ENCODE results near the gene C1orf159. TPM values are rescaled to one million over a fixed set of nuclear protein-coding genes. Genes with fewer than 3 reads are reported as not detected.

The C1orf159 gene
- total and polyA plus RNA-seq, 2 donors from 2014 or later, result 8.6 to 14.8 TPM

DNA sequence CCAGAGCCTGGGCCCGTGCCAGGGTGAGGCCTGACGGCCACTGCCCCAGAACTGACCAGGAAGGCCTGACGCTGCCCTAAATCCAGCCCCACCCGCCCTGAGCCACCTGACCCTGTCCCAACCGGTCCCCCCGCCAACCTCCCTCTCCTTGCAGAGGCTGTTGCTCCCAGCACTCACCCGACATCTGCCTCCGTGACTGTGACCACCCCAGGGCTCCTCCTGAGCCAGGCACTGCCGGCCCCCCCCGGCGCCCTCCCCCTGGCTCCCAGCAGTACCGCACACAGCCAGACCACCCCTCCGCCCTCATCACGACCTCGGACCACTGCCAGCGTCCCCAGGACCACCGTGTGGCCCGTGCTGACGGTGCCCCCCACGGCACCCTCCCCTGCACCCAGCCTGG lies 69.6 kb downstream of the C1orf159 start:
- DNase-seq (no peak), FAIRE-seq (no peak)
- Histone ChIP-seq H3K27me3 (ENCODE audit: control insufficient read depth, insufficient read depth, low read length) (no peaks in the 10 kb centered on the region), H3K4me3 (ENCODE audit: low read length in 3 of 3) (no peak overlapping the region), H3K27ac (ENCODE audit: low read depth in 2 of 2, low read length in 2 of 2) (no peak overlapping the region), H3K36me3 (ENCODE audit: control insufficient read depth in 2 of 3, insufficient read depth in 3 of 3, low read length in 3 of 3) (peaks cover 0 to 5% (median 4%) of the 10 kb centered on the region in 3 donors), H3K4me1 (ENCODE audit: control insufficient read depth in 2 of 3, insufficient read depth in 2 of 3, low read depth in 1 of 3, low read length in 3 of 3) (no peaks in the 10 kb centered on the region), H3K9ac (ENCODE audit: low read length in 3 of 3) (no peak overlapping the region), H3K9me3 (ENCODE audit: control insufficient read depth in 2 of 3, insufficient read depth in 1 of 3, low read length in 3 of 3) (no peaks in the 10 kb centered on the region)
- TF ChIP-seq, protein P1, sequence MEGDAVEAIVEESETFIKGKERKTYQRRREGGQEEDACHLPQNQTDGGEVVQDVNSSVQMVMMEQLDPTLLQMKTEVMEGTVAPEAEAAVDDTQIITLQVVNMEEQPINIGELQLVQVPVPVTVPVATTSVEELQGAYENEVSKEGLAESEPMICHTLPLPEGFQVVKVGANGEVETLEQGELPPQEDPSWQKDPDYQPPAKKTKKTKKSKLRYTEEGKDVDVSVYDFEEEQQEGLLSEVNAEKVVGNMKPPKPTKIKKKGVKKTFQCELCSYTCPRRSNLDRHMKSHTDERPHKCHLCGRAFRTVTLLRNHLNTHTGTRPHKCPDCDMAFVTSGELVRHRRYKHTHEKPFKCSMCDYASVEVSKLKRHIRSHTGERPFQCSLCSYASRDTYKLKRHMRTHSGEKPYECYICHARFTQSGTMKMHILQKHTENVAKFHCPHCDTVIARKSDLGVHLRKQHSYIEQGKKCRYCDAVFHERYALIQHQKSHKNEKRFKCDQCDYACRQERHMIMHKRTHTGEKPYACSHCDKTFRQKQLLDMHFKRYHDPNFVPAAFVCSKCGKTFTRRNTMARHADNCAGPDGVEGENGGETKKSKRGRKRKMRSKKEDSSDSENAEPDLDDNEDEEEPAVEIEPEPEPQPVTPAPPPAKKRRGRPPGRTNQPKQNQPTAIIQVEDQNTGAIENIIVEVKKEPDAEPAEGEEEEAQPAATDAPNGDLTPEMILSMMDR (IDR thresholded peaks at IDR 0.05; ENCODE audit: borderline replicate concordance, extremely low read depth, insufficient read depth), result no peak
- intact Hi-C loops (cut with DNase I), result no loop called here

DNA sequence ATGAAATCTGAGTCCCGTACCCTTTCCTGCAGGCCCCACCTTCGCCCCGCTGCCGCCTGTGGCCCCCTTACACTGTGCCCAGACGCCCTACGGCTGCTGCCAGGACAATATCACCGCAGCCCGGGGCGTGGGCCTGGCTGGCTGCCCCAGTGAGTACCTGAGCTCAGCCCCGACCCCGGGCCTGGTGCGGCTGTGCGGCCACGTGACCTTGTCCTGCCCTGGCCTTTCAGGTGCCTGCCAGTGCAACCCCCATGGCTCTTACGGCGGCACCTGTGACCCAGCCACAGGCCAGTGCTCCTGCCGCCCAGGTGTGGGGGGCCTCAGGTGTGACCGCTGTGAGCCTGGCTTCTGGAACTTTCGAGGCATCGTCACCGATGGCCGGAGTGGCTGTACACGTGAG lies 70.8 kb downstream of the C1orf159 start:
- Histone ChIP-seq H3K27ac (ENCODE audit: low read depth in 2 of 2, low read length in 2 of 2) (no peak overlapping the region), H3K9me3 (ENCODE audit: control insufficient read depth in 2 of 3, insufficient read depth in 1 of 3, low read length in 3 of 3) (no peaks in the 10 kb centered on the region), H3K36me3 (ENCODE audit: control insufficient read depth in 2 of 3, insufficient read depth in 3 of 3, low read length in 3 of 3) (peaks cover 0 to 5% (median 4%) of the 10 kb centered on the region in 3 donors), H3K4me3 (ENCODE audit: low read length in 3 of 3) (no peak overlapping the region), H3K27me3 (ENCODE audit: control insufficient read depth, insufficient read depth, low read length) (no peaks in the 10 kb centered on the region), H3K4me1 (ENCODE audit: control insufficient read depth in 2 of 3, insufficient read depth in 2 of 3, low read depth in 1 of 3, low read length in 3 of 3) (peaks cover 0 to 4% (median 0%) of the 10 kb centered on the region in 3 donors), H3K9ac (ENCODE audit: low read length in 3 of 3) (no peak overlapping the region)
- DNase-seq (no peak), FAIRE-seq (no peak)
- TF ChIP-seq, protein P1 (IDR thresholded peaks at IDR 0.05; ENCODE audit: borderline replicate concordance, extremely low read depth, insufficient read depth), result no peak
- intact Hi-C loops (cut with DNase I), result no loop called here

DNA sequence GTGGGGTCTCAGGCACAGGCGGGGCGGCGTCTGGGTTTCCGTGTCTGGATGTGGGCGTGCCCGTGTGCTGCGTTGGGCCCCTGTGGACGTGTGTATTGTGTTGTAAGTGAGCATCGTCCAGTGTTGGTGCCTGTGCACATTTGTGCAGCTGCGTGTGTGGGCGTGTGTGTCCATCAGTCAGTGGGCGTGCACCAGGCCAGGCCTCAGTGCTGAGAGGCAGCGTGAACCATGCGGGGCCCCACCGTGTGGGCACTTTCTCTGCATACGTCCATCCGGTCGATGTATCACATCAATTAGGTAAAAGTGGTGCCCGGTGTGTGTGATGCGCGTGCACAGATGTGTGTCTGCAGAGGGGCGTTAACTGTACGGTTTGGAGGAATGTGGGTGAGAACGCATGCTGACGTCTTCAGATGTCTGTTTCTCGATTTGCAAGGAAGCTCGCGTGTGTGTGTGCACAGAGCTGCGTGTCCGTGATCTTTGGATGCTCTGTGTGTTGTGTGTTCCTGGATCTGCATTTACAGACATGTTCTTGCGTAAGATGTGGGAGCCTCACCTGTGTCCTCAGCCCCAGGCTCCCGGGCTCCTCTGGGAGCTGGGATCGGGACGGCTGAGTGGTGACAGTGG lies 71.3 kb downstream of the C1orf159 start:
- Histone ChIP-seq H3K27me3 (ENCODE audit: control insufficient read depth, insufficient read depth, low read length) (no peaks in the 10 kb centered on the region), H3K9ac (ENCODE audit: low read length in 3 of 3) (no peak overlapping the region), H3K36me3 (ENCODE audit: control insufficient read depth in 2 of 3, insufficient read depth in 3 of 3, low read length in 3 of 3) (peaks cover 0 to 5% (median 4%) of the 10 kb centered on the region in 3 donors), H3K4me1 (ENCODE audit: control insufficient read depth in 2 of 3, insufficient read depth in 2 of 3, low read depth in 1 of 3, low read length in 3 of 3) (peaks cover 0 to 6% (median 0%) of the 10 kb centered on the region in 3 donors), H3K9me3 (ENCODE audit: control insufficient read depth in 2 of 3, insufficient read depth in 1 of 3, low read length in 3 of 3) (no peaks in the 10 kb centered on the region), H3K4me3 (ENCODE audit: low read length in 3 of 3) (no peak overlapping the region), H3K27ac (ENCODE audit: low read depth in 2 of 2, low read length in 2 of 2) (no peak overlapping the region)
- intact Hi-C loops (cut with DNase I), result no loop called here
- DNase-seq, result no peak
- no peak for FAIRE-seq
- TF ChIP-seq, protein P1 (IDR thresholded peaks at IDR 0.05; ENCODE audit: borderline replicate concordance, extremely low read depth, insufficient read depth), result no peak

Measured in kidney (tissue), 14 donors.